Skin of body (tissue), 2 donors: ENCODE results near the gene AOAH. TPM values are rescaled to one million over a fixed set of nuclear protein-coding genes. Genes with fewer than 3 reads are reported as not detected.

Experiments
- DNase-seq: peaks from one replicate; lab custom pipeline; 2025; lab: John Stamatoyannopoulos, UW
- total RNA-seq: library from RNA; depleted of rRNA; stranded (reverse); fragments of >200 nt; gene quantifications from one replicate; pipeline ENCODE4 v1.2.3, GENCODE V29; 2014

Gene AOAH
- total RNA-seq, 1 donor from 2014 or later, result 5.8 TPM

DNA sequence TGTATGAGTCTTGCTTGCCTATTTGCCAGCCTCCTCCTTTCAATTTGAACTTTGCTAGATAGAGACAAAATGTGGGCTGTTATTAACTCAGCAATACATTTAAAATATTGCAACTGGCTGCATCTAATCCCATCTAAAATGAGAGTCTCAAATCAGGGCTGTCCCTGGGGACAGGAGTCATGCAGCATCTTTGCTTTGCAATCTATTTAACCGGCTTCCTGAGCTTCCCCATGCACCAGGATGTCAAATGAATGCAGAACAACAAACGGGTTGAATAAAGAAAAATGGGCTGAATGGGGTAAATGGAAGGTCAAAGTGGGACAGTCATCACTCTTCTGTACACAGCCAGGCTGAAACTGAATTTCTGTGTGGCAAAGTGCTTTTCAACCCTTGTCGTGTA lies 89.2 kb downstream of the AOAH start:
- no peak for DNase-seq

DNA sequence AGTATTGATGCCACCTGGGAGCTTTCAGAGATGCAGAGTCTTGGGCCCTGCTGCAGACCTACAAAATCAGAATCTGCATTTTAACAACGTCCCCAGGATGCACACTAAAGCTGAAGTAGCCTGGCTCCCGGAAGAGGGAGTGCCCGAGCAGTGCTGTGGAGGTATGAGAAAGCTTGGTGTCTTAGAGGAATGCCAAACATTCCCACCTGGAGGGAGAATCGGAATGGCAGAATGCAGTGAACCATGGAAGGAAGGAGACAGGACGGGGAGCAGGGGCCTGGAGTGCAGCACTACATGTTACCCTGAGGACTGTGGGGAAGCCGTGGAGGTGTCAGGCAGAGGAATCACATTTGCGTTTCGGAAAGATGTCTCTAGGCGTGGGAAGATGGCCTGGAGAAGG lies 90.9 kb downstream of the AOAH start:
- DNase-seq, result no peak

DNA sequence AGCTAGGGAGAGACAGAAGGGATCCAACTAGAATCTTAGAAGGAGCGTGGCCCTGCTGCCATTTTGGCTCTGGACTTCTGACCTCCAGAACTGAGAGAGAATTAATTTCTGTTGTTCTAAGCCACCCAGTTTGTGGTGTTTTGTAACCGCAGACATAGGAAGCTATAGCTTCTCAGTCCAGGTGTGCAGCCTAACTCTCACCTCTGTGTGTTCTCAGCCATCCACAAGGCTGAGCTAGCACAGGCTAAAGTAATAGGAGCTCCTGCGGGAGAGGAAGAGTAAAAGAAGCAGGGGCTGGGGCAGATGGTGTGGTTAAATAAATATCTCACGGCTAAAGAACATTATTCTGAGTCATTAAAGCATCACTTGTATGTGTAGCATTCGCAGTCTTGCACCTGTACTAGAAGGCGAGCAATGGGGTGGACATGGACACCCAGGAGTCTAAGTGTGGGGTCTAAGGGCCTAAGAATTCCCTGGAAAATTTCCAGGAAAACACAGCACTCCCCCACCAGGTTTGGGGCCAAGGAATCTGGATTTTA lies 94.1 kb downstream of the AOAH start:
- no peak for DNase-seq

DNA sequence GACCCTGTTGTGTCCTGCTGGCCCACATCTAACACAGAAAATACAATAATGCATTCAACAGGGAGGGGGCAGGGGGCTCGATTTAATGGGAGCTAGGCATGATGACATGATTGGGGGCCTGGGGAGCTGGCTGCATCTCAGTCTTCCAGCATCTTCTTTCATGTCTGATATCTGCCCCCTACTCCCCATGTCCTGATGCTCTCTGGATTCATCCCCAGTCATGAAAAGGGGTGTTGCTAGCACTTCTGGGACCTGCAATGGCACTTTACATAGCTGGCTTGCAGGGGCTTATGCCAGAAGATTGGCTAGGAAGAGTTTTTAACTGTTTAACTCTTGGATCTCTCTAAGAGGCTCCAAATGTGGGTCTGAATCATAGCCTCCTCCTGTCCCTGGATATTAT lies 94.9 kb downstream of the AOAH start:
- DNase-seq, result no peak

DNA sequence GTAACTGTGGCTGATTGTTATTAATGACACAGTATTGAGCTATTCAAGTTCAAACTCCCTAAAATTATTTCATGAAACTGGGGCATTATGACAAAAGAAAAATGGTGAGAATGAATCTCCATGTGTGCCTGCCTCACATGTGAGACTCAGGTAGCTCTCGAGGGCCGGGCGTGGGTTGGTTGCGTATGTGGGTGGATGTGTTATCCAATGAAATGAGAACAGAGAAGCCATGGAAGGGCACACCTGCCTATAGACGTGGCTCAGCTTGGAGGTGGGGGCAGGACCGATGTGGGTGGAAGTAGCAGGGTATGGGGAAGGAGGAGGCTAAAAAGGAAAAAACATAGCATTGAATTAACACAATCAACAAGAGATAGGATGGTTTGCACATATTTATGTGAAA lies 96.5 kb downstream of the AOAH start:
- DNase-seq, result no peak

DNA sequence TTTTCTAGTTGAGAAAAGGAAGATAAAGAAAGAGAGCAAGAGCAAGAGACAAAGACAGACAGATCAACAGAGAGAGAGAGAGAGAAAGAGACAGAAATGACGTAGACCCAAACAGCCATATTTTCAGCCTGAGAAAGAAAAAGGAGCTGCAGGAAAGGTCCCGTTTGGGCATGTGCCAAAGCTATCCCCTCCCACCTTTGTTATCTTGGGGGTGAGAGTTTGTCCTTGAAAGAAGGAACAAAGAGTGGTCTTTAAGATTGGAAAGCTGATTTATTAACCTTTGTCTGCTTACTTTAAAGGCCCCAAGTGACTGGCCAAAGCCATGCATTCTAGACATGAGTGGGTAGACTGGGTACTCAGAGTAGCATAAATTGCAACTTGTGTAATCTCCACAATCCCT lies 98.2 kb downstream of the AOAH start:
- DNase-seq, result no peak

DNA sequence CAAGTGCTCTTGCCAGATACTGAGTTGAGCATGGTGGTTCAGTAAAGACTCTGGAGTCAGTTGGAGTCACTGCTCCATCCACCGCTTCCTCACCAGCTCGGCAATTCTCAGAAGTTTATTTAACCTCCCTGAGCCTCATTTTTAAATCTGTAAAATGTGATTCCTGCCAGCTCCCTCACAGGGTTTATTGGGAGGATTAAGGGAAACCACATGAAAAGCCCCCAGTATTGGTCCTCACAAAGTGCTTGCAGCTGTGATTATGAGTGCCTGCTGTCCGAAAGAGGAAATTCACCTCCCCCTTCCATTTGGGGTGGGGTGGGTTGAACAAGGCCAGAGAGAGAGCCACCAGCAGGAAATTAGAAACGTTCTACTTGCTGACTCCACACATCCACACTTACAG lies 99.0 kb downstream of the AOAH start:
- no peak for DNase-seq

DNA sequence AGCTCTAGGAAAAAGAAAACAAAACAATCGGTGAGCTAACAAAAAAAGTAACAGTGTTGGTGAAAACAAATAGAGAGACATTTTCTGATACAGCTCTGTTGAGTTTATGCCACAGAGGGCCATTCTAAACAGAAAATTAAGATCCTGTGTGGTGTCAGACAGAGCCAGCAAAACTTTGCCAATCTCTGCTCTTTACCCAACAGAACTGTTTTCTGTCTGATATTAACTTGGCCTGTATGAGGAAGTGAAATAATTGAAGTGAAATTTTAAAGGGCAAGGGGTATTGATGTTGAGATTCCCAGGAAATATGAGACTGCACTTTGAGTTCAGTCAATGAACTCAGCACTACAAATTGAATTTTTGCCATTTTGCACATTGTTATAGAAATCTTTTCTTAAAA lies 101.0 kb downstream of the AOAH start:
- DNase-seq, result no peak

DNA sequence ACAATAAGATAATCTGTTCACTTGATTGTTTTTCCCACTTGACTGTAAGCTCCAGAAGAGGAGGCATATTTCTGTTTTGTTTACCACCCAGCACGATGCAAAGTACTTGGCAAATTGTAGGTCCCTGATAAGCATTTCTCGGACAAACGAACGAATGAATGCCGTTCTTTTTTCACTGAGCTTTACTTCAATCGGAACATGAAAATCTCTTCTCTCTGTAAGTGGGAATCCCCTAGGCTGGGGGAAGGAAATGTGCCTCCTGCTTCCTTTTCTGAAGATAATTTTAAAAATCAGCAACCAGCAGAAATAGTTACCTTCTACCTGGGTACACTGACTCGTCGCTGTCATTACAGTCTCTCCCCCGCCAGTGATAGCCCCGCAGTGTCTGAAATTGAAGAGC lies 102.9 kb downstream of the AOAH start:
- DNase-seq, result no peak

DNA sequence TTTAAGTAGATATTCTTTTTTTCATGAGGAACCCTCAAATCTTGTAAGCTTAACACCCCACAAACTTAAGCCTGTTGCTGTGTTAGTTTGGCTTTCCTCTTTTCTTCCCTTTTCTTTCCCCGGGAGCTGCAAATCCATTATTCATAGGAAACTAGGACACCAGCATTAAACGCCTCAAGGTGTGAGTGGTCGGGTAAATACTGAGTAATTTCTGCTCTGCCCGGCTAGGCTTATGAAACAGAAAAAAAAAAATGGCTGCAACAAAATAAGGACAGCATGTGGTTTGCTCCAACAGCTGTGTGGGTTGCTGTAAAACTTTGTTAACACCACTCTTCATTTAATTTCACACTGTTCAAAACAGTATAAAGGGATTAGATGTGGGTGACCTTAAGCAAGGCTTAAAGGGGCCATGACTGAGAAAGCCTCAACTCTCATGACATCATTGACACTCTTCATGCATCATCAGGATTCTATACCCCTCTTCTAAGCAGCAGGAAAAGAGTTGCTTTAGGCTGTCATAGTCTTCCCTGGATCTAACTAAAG lies 104.1 kb downstream of the AOAH start:
- no peak for DNase-seq

DNA sequence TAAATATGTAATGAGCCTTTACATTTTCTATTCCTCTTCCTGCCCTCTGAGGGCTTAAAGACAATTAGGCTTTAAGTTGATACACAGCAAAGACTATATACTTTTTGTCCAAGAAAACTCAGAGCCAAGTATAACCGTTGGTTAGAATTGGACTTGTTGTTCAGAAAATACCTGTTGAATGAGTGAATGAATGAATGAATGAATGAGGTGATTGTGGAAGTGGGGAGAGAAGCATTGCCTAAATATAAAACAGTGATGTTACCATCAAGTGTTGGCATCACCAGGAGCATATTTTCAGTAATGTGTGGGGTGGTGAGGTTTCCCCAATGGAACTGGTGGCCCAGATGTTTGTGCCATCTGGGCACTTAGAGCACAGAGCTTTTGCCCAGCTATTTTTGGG lies 106.9 kb downstream of the AOAH start:
- DNase-seq, result no peak

DNA sequence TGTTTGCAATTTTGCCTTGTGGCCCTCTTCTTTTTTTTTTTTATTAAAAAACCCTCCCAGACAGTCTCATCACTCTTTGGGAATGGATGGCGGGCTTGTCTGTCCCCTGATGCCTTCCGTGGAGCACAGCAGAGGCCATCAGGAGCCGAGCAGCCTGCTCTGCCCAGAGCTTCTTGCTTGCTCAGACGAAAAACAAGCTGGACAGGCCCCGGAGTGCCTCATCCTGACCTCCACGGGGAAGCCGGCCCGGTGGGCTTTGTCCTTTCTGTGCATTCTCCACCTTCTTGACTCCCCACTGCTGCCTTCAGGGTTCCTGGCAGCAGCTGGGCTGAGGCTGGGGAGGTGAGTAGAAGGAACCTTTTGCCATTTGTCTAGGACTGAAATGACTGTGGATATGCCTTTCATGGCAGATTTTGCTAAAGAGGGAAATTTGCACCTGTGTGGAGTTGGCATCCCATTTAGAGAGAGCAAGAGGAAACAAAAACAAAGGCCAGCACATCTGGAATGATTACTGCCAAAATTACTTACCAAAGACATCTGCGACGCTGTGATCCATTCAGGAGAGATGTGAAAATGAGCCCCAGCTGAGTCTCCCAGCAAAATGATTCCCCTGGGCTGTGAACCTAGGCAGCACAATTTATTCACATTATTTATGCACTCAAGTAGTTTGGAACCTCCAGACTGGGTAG lies 108.3 kb downstream of the AOAH start:
- no peak for DNase-seq

DNA sequence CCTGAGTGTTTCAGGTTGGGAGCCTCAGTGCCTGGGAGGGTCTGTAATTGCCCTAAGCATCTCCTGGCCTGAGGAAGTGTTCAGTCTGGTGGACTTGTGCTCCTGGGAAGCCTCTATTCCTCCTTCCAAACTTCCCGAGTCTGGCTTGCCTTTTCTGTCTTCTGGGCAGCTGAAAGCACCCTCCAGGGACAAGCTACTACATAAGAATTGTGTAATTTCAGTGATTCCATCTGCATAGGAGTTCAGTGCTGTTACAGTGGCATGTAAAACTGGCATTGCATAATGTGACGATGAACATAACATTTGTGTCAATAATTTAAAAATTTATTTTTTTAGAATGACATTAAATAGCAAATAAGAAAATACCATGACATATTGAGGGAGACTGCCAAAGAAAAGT lies 109.3 kb downstream of the AOAH start:
- no peak for DNase-seq

DNA sequence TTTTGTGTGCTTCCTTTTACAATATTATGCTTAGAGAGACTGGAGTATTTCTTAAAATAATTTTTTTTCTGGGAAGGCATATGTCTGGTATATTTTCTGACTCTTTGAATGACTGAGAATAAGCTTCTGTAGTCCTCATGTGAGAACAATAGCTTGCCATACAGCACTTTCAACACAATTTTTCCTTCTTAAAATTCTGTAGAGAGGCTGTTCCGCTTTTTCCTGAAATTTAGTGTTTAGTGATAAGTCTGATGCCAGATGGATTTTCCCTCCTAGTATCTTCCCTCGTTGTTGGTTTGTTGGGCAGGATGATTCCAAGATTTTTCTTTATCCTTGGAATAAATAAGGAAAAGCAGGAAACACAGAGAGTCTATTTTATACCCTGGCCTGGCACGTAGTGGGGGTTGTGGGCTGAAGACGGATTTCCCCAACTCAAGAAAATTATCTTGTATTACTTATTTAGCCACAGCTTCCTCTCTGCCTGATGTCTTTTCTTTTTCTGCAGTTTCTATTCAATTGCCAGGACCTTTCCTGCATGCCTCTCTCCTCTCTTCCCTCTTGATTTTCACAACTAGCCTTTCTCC lies 111.2 kb downstream of the AOAH start:
- no peak for DNase-seq

DNA sequence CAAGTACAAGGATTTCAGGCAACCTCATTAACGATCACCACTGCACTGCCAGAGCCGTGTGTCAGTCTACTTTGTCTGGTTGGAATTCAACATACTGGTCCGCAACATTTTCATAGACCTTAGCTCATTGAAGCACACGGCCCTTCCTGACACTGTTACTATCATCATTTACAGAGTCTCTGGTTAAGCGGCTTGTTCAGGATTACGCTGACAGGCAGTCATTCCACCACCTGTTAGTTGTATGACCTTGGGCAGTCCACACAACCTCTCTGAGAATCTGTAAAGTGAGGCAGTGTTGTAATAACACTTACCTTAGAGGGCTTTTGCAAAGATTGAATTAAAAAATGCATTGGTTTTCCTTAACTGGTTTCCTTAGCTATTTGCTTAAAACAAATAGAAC lies 112.6 kb downstream of the AOAH start:
- no peak for DNase-seq

DNA sequence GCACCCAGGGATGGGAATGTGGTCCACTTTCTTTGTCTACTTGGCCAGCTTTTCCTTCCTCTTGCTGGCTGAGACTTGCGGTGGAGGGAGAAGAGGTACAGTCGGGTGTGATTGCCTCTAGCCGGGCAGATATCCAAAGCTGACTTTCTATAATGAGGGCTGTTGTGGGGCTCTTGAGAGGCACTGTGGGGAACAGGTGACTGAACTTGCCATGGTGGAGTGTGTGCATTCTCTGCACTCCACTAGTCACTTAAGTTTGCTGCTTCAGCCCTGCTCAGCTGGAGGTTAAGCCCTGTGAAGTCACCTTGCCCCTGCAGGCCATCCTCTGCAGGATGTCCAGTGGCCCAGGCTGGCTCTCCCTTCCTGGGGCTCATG lies 116.6 kb downstream of the AOAH start:
- no peak for DNase-seq

DNA sequence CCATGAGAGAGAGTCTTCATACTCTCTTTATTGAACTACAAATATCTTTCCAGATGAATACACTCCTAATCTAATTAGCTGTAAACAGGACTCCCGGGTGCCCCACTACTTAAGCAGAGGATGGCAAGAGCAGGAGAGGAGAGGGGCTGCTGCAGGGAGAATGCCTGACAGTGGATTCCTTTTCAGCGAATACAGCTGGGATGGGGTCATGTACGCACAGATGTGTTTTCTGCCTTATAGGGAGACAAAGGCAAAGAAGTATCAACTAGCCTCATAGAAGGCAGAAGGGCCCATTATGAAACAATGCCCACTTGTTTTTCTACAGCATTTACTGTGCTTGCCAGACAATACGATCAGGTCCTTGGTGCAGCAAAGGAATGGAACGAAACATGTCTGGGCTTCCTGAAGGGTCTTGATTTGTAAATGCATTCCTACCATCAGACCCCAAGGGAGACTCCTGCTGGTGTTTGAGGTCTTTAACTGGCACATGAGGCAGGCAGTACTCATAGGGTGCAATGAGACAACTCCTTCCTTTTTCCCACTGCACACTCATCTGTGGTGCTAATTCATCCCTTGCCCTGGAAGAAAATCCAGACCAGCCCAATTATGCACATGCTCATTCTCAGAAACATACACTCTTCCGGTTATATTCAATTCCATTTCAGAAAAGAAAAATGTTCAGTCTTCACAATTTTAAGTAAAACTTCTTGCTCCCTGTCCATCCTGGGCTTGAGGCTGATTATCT lies 117.1 kb downstream of the AOAH start:
- no peak for DNase-seq

DNA sequence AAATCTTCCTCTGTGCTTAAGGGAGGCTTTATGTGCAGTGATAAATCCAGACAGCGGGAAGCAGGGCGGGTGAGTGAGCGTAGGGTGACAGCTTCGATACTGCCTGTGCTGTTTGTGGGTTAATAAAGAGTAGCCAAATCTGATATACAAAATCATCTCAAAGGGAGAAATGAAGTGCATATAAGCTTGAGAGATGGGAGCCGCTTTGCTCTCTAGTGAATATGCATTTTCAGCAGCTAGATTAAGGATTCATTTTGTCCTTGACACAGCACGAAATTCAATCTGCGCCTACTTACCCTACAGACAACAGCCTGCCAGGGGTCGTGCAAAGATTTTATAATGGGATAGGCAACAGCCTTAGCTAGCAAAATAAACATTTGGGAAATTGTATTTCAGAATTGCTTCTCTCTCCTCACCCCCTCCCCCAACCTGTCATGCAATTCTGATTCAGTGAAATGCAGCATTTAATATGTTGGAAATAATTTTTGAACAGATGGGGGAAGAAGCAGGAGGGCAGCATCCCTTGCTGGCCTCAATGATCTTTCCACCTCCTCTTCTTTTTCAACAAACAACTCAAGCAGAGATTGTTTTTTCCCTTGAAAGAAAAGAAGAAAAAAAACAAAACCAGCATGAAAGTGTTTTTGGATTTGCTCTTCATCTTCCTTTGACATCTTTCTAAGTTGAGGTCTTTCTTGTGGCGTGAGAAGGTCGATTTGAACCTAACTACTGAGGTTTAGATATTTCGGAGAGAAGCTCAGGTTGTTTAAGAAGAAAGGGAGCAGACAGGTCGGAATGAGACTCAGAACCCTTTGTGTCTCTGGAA lies 117.9 kb downstream of the AOAH start:
- DNase-seq, result no peak

DNA sequence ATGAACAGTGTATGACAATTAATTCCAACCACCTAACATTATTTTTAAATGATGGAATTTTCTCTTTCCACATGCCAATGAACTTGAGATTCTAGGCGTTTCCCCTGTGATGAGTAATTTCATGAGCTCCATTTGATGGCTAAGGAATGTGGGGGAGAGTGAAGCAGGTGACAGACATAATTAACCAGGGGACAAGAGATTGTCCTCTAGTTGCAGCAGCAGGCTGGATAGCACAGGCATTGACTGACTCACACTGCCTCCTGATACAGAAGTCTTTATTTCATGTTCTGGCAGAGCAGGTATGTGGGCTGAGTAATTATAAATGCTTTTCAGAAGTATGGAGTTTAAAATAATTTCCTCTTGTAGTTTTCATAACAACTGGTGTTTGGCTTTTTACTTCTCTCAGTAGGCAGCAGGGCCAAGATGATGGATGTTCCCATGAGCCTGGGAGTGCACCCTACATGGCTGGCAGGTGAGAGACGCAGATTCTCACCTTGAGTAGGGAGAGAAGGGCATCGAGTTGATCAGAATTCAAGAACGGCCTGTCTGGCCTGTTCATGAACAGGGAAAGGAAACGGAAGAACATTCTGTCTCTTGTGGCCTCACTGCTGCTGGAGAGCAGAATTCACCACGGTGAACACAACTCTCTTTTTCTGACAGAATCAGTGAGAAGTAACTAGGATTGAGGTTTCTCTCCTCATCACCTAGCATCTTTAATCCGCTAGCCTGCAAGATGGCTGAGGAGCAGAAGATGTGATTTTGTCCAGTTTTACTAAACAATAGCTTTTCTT lies 118.8 kb downstream of the AOAH start:
- DNase-seq, result no peak

DNA sequence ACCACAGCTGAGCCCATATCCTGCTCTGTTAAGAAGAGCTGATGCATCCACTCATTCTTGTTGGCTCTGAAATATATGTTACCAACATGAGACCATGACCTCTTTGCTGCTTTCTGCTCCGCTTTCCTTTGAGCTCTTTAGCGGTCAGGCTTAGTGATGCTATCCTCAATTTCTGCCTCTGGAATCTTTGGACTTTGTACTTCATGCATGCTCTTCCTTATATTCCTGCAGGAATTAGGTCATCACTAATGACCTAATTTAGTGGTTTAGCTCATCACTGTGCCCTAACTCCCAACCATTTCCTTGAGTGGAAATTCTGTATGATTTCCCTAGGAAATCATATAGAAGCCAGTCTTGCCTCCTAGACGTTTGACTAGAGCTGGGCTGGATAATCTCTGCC lies 119.5 kb downstream of the AOAH start:
- DNase-seq, result no peak
